Sciatic nerve (tissue), 2 donors: Measurements from ENCODE around the gene SNX13. TPM values are rescaled to one million over a fixed set of nuclear protein-coding genes. Genes with fewer than 3 reads are reported as not detected.

Source experiments
- ATAC-seq: fragments of 200-7000 bp; cut with Tn5 transposase; one replicate; pipeline ENCODE4 v1.9.1; 2020; ENCODE audit warnings: mild to moderate bottlenecking, moderate library complexity
- DNase-seq: peaks from one replicate; pipeline ENCODE4 v3.0.0-alpha.2; 2020; ENCODE audit warnings: low spot score
- intact Hi-C: fragments of 100-400 bp; cut with DNase I; formaldehyde crosslinking; loops from one replicate; pipeline ENCODE4 v1.14.2; 2022
- total RNA-seq: library from RNA; stranded (reverse); fragmentation: NEBNext Ultra II Directional; extraction: Animal tissue kit (Norgen Biotek cat#: 25700); gene quantifications from one replicate; pipeline ENCODE4 v1.2.1, GENCODE V29; 2021
- donor health status: DM: no; HTN: no; CAD: no.
- donor health status: DM: no; HTN: no; CAD: no.

SNX13 gene
- total RNA-seq, 1 donor from 2014 or later = 65.4 TPM

DNA sequence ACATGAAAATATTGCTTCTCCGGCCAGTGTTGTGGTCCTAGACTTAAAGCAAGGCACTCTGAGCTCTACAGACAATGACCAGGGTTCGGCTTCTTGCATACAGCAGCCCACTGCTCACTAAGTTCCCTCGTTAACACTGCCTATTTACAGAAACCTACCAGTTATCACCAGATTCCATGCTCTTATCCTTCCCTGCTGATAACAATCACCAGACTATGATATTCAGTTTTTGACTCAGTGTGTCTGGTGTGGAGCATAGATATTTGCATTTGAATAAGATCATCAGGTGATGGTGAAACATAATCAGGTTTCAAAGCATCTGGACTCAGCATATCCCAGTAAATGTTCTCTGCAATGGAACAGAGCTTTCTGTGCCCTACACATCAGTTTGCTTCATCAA is 182.3 kb downstream of the SNX13 start:
- no peak for ATAC-seq
- intact Hi-C loops = no loop called here
- DNase-seq = no peak

DNA sequence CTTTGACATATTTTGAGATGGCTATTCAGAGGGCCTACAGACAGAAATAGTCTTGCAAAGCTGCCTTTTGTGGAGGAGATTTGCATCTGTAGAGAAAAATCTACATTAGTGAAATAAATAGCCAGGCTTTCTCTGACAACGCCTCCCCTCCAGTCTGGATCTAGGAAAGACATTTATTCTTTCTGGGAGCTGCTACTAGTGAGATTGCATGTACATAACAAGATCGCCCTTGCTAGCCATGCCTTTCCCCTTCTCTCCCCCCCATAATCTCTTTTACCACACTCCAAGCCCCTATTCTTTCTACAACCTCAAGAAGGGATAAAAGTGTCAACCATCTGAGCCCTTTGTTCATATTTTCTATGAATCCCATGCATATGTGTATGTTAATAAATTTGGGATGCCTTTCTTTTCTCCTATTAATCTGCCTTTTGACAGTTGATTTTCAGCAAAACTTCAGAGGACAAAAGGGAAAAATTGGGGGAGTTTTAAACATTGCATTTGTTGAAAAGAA is 194.2 kb downstream of the SNX13 start:
- no peak for ATAC-seq

DNA sequence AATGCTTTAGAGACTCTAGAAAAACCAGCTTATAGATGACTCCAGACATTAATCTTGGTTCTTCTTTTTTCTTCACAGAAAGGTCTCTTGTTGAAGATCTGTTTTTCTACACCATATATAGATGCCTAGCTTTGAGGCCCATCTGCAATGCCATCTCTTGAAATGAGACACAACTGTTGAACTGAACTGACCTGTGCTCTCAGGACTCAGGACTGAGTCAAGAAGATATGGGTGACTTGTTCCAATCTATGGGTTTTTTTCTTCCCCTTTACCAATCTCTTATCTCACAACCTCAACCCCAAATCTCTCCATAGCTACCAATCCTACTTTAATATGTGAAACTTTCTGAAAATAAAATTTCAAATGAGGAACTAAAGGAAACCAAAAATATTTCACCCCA is 194.7 kb downstream of the SNX13 start:
- ATAC-seq (no peak), DNase-seq (no peak)
- intact Hi-C loops = no loop called here

More for the DNA sequence above, 194.2 kb downstream of the SNX13 start:
- intact Hi-C loops = no loop called here
- DNase-seq = no peak

DNA sequence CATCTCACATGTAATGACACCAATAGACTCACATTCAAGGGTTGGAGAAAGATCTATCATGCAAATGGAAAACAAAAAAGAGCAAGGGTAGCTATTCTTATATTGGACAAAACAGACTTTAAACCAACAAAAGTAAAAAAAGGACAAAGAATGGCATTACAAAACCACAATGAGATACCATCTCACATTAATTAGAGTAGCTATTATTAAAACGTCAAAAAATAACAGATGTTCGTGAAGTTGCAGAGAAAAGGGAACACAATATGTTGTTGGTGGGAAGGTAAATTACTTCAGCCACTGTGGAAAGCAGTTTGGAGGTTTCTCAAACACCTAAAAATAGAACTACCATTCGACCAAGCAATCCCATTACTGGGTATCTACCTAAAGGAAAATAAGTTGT is 197.0 kb downstream of the SNX13 start:
- ATAC-seq = no peak
- intact Hi-C loops = no loop called here
- no peak for DNase-seq

DNA sequence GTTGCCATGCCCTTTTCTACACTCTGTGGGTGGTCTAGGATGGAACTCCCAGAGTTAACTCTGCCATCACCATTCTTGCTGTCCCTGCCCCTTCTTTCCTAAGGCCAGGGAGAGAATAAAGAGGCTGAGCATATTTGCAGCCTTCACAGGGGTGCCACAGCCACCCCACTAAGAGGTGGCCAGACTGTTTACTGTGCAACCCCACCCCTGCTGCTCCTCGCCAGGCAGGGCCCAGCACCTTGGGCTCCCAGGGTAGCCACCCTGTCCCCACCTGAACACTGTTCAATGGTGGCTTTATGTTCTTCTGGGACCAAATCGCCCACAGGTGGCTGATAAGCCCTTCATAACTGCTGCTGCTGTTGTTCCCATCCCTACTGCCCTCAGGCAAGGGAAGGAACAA is 198.9 kb downstream of the SNX13 start:
- ATAC-seq = no peak
- intact Hi-C loops = no loop called here
- DNase-seq = no peak

Other genes starting within 250 kb of the SNX13 start
- gene PRPS1L1, start 87.4 kb upstream of the SNX13 start, total RNA-seq = not detected